ENCODE measurements around the gene ARFGEF3.

Gene ARFGEF3

DNA sequence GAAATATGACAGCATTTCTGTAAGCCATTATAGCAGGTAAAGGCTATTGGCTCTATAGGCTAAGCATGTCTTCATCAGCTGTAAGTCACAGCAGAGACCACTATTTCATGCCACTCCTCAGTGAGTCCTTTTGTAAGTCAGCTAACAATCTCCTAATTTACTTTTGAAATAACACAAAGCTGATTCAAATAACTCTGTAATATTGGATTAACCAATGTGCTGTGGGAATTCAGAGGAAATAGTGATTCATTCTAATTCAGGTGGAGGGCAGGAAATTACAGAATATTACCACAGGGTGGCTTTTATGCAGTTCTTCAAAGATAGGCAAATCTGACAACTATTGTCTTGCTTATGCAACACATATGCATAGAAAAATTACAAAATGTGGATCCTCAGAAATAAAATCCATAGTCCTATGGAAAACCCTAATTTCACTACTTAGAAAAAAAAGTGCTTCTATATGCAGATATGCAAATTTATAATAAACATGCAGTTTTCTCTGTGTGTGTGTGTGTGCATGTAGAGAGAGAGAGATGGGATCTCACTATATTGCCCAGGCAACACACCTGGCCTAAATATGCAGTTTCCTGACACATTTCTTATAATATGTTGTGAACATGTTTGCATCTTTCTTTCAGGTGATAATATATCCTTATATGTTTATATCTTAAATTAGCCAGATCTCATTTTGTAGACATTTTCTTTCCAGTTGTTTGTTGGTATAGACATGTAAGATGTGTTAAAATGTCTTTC lies 211.1 kb downstream of the ARFGEF3 start:
- no peak for DNase-seq

- no peak for DNase-seq
Observed at GRCh38 chr6:138374230-138374629, 212.5 kb downstream of the ARFGEF3 start.

- DNase-seq, result no peak
Observed at GRCh38 chr6:138374815-138375214, 213.1 kb downstream of the ARFGEF3 start.

GRCh38 chr6:138377042-138377441 lies 215.3 kb downstream of the ARFGEF3 start:
- no peak for DNase-seq

- DNase-seq, result no peak
Observed at GRCh38 chr6:138377844-138378243, 216.1 kb downstream of the ARFGEF3 start, which contains the start of gene SMIM28. Gene SMIM28, plus strand, starts transcription at chr6:138377905. Its CDS starts 168 bp downstream, at chr6:138378073.

DNA sequence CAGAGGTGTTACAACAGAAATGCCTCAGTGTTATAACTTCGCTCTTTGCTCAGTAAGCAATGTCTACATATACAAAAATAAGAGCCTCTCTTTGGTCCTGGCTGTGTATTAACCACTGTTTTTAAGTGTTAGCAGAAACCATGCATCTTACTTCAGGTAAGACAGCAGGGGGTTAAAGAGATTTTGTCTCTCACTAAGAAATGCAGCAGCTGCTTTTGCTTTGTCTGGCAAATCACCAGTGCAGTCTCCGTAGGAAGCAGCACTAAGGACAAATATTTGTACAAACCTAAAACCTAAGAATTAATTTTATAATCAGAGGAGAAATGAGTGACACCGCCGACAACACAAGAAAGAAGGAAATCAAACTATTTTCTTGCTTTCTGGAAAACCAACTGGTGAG lies 216.7 kb downstream of the ARFGEF3 start:
- no peak for DNase-seq

DNA sequence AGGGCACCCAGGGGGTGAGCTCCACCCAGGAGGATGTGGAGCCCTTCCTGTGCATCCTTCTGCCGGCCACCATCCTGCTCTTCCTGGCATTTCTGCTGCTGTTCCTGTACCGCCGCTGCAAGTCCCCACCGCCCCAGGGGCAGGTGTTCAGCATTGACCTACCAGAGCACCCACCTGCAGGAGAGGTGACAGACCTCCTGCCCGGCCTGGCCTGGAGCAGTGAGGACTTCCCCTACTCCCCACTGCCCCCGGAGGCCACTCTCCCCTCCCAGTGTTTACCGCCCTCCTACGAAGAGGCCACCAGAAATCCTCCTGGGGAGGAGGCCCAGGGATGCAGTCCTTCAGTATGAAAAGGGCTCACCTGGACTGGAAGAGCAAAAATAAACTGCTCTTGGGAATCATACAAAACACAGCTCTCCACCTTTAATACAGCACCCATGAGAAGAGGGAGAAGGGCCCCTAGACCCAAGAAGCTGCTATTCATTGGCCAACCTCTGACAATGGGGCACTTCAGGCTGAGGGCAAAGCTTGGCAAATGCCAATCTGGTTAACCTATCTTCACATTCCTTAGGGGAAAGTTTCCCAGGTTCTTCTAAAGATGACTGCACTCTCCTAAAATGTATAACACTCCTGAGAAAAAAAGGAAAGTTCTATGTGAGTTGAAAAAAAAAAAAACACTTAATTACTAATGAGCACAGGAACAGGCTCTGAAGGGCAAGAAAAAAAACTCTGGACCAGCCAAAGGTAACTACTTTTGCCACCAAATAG lies 220.9 kb downstream of the ARFGEF3 start:
- DNase-seq, result no peak

- no peak for DNase-seq
Observed at GRCh38 chr6:138383776-138384175, 222.0 kb downstream of the ARFGEF3 start.

GRCh38 chr6:138386897-138387296 lies 225.2 kb downstream of the ARFGEF3 start:
- DNase-seq, result no peak

DNA sequence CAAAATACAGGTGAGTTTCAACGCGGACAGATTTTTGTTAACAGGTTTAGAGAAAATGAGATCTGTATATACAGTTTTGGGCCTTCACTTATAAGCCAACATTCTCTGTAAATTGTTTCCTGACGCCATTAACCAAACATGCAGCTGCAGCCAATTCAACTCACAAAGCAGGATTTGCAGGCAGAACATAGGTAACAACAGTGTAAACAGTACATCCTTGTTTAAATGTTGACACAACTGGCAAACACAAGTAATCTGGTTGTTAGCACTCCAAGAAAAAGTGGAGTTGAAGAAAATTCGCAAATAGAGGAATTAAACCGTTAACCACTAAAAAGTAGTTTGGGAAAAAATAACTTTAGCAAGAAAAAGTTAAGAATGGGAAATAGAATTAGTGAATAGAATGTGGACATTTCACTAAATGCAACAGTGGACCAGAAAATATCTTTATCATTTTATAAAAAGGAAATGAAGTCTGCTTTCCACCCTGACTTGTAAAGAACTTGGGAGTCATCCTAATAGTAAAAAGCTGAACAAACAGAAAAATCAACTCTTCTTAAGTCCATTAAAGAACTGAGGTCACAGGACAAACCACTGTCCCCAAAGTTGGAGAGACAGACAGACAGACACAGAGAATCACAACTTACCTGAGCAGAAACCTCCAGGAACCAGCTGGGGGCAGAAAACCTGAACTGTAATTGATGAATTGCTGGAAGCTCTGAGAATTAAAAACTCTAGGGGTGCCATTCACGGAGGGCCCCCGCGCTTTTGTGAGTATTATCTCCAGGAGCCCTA lies 226.0 kb downstream of the ARFGEF3 start:
- no peak for DNase-seq

- DNase-seq, result no peak
Observed at GRCh38 chr6:138389551-138389950, 227.8 kb downstream of the ARFGEF3 start.

All from cerebellar nuclear complex (tissue), 1 donor.